SU-DHL-6 (cell line): Measurements from ENCODE around the gene CCDC136.

Experiments used
- H2AFZ ChIP-seq: fragments of 200-600 bp; sonication (generic); 2 replicates; pipeline ENCODE4 v1.6.1; 2014; ENCODE audit warnings: low read depth, mild to moderate bottlenecking, moderate library complexity, mixed read lengths, antibody characterized with exemption, low read length; ENCODE audit not compliant: severe bottlenecking
- H3F3A ChIP-seq: fragments of 200-600 bp; shearing (Covaris generic); 2 replicates; pipeline ENCODE4 v1.6.0; 2016; ENCODE audit warnings: antibody characterized with exemption, mild to moderate bottlenecking; ENCODE audit not compliant: insufficient read depth
- H3K27ac ChIP-seq: fragments of 200-600 bp; sonication (generic); 2 replicates; pipeline ENCODE4 v1.5.1; 2016; ENCODE audit warnings: low read depth, mild to moderate bottlenecking, low read length, moderate library complexity, mixed read lengths
- H3K27me3 ChIP-seq: fragments of 200-600 bp; sonication (generic), shearing (Covaris generic); 2 replicates; pipeline ENCODE4 v1.6.0; 2014; ENCODE audit warnings: mild to moderate bottlenecking, low read length
- H3K36me3 ChIP-seq: fragments of 200-600 bp; sonication (generic); 2 replicates; pipeline ENCODE4 v1.6.1; 2014; ENCODE audit warnings: mild to moderate bottlenecking, low read length, mixed read lengths
- H3K4me2 ChIP-seq: fragments of 300-600, 200-600 bp; shearing (Covaris generic), sonication (generic); 2 replicates; pipeline ENCODE4 v1.6.0; 2014; ENCODE audit warnings: low read length, low read depth, mild to moderate bottlenecking; ENCODE audit not compliant: poor library complexity, severe bottlenecking
- H3K4me3 ChIP-seq: fragments of 200-600 bp; sonication (generic); 2 replicates; pipeline ENCODE4 v1.5.1; 2014; ENCODE audit warnings: antibody characterized with exemption, low read length, mild to moderate bottlenecking, mixed read lengths; ENCODE audit not compliant: insufficient read depth, poor library complexity, severe bottlenecking
- H3K79me2 ChIP-seq: fragments of 200-600 bp; sonication (generic); 2 replicates; pipeline ENCODE4 v1.6.1; 2014; ENCODE audit warnings: mild to moderate bottlenecking, low read length, moderate library complexity; ENCODE audit not compliant: insufficient read depth
- H3K9ac ChIP-seq: fragments of 200-600 bp; sonication (generic); 2 replicates; pipeline ENCODE4 v1.7.0; 2014; ENCODE audit warnings: mild to moderate bottlenecking, low read length
- H3K9me2 ChIP-seq: fragments of 200-600 bp; sonication (generic); replicated peaks from 2 replicates; pipeline ENCODE4 v1.6.1; 2014; ENCODE audit warnings: low read length; ENCODE audit not compliant: insufficient read depth
- H3K9me3 ChIP-seq: fragments of 200-600 bp; sonication (generic); 2 replicates; pipeline ENCODE4 v1.6.1; 2014; ENCODE audit warnings: low read length, mixed read lengths; ENCODE audit not compliant: insufficient read depth
- H4K20me1 ChIP-seq: fragments of 200-600 bp; sonication (generic); 2 replicates; pipeline ENCODE4 v1.6.1; 2014; ENCODE audit warnings: low read depth, mild to moderate bottlenecking, antibody characterized with exemption, low read length, moderate library complexity, mixed read lengths
- EZH2phosphoT487 ChIP-seq: fragments of 200-600 bp; sonication (generic), shearing (Covaris generic); conservative IDR thresholded peaks from 2 replicates; pipeline ENCODE4 v1.6.1; 2018; ENCODE audit warnings: mild to moderate bottlenecking, antibody characterized with exemption, low read length, moderate library complexity, mixed read lengths
- TF ChIP-seq, protein P1 (sequence below): fragments of 200-600 bp; sonication (generic); IDR thresholded peaks from one replicate; pipeline ENCODE4 v1.5.1; 2017; ENCODE audit warnings: antibody characterized with exemption, mild to moderate bottlenecking, low read length, moderate library complexity; ENCODE audit not compliant: insufficient read depth, poor library complexity, severe bottlenecking

CCDC136 gene

DNA sequence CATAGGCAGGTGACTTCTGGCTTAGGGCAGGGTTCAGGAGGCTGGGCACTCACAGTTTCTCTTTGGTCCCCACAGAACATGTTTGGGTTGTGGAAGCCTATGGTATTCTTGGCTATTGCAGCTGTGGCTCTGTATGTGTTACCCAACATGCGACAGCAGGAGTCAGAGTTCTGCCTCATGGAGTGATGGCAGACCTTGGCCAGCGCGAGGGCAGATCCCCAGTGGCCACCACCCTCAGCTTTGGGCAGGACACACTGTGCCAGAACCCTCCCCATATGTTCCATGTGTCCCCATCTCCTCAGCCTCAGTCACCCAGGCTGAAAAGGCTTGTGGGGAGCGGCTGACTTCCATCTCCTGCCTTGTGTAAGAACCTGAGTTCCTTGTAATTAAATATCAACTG, 30.0 kb downstream of the CCDC136 start:
- no peaks in the 10 kb centered on the region for H3K79me2 ChIP-seq
- H3K36me3 ChIP-seq: no peaks in the 10 kb centered on the region
- no peak overlapping the region for H2AFZ ChIP-seq
- no peak overlapping the region for H3K4me2 ChIP-seq
- no peaks in the 10 kb centered on the region for H3K9me2 ChIP-seq
- H3K9me3 ChIP-seq: no peaks in the 10 kb centered on the region
- TF ChIP-seq, protein P1, sequence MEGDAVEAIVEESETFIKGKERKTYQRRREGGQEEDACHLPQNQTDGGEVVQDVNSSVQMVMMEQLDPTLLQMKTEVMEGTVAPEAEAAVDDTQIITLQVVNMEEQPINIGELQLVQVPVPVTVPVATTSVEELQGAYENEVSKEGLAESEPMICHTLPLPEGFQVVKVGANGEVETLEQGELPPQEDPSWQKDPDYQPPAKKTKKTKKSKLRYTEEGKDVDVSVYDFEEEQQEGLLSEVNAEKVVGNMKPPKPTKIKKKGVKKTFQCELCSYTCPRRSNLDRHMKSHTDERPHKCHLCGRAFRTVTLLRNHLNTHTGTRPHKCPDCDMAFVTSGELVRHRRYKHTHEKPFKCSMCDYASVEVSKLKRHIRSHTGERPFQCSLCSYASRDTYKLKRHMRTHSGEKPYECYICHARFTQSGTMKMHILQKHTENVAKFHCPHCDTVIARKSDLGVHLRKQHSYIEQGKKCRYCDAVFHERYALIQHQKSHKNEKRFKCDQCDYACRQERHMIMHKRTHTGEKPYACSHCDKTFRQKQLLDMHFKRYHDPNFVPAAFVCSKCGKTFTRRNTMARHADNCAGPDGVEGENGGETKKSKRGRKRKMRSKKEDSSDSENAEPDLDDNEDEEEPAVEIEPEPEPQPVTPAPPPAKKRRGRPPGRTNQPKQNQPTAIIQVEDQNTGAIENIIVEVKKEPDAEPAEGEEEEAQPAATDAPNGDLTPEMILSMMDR: no peak
- TF ChIP-seq EZH2phosphoT487: no peak
- H3K9ac ChIP-seq: no peak overlapping the region
- no peak overlapping the region for H3K4me3 ChIP-seq
- no peaks in the 10 kb centered on the region for H4K20me1 ChIP-seq
- no peaks in the 10 kb centered on the region for H3K27me3 ChIP-seq
- no peaks in the 10 kb centered on the region for H3F3A ChIP-seq
- no peak overlapping the region for H3K27ac ChIP-seq

DNA sequence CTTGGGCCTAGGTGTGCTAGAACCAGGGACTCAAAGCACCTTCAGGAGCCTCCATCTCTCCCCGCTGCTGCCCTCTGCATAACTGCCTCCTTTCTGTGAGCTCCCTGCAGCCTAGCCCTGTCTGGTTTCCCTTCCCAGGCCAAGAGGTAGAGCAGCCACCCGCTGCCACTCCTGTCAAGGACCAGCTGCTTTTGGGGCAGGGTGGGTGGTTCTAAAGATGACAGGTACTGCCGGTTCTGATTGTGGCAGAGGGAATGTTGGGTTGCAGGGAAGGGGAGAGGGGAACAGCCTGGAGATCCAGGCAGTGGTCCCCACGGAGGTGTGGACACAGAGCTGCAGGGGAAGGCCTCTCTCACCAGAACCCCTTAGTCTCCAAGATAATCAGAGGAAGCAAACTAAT, 34.7 kb downstream of the CCDC136 start:
- H2AFZ ChIP-seq: no peak overlapping the region
- no peak overlapping the region for H3K9ac ChIP-seq
- H3F3A ChIP-seq: no peaks in the 10 kb centered on the region

DNA sequence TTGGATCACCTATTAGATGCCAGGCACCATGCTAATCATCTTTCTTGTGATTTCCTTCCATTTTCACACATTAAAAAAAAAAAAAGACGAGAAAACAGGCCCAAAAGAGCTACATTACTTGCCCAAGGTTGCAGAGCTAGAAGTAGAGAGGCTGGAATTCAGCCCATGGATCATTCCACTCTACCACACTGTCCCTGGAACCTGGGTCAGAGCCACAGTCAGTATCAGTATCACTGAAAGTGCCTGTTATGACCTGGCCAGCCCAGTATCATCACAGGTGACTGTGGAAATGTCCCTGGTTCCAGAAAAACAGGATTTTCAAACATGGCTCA, 35.1 kb downstream of the CCDC136 start:
- H3K9me2 ChIP-seq: no peaks in the 10 kb centered on the region
- no peaks in the 10 kb centered on the region for H3K36me3 ChIP-seq
- no peaks in the 10 kb centered on the region for H3K79me2 ChIP-seq
- no peak for TF ChIP-seq EZH2phosphoT487
- TF ChIP-seq, protein P1: no peak
- H3K9ac ChIP-seq: no peak overlapping the region
- H2AFZ ChIP-seq: no peak overlapping the region
- H3K9me3 ChIP-seq: no peaks in the 10 kb centered on the region
- no peak overlapping the region for H3K4me2 ChIP-seq
- no peak overlapping the region for H3K27ac ChIP-seq
- H3K27me3 ChIP-seq: no peaks in the 10 kb centered on the region
- no peaks in the 10 kb centered on the region for H4K20me1 ChIP-seq
- H3F3A ChIP-seq: no peaks in the 10 kb centered on the region
- H3K4me3 ChIP-seq: no peak overlapping the region

More for the DNA sequence above, 34.7 kb downstream of the CCDC136 start:
- H3K27me3 ChIP-seq: no peaks in the 10 kb centered on the region
- no peak overlapping the region for H3K4me2 ChIP-seq
- H4K20me1 ChIP-seq: no peaks in the 10 kb centered on the region
- H3K79me2 ChIP-seq: no peaks in the 10 kb centered on the region
- TF ChIP-seq, protein P1: no peak
- TF ChIP-seq EZH2phosphoT487: no peak
- no peak overlapping the region for H3K4me3 ChIP-seq
- no peak overlapping the region for H3K27ac ChIP-seq
- no peaks in the 10 kb centered on the region for H3K36me3 ChIP-seq
- no peaks in the 10 kb centered on the region for H3K9me2 ChIP-seq
- no peaks in the 10 kb centered on the region for H3K9me3 ChIP-seq
